GM21717 (cell line): ENCODE results near the gene CFLAR.
A peak's percentile ranks its signal among the peaks of the same experiment; 100 is the strongest.
"Not testable (repeated sequence)": the region's sequence is repeated elsewhere in the genome, so short reads cannot be mapped to it uniquely, and the experiment has no call there.

Experiments
- ATAC-seq: cut with Tn5 transposase; IDR thresholded peaks from one replicate; pipeline ENCODE4 v1.9.1; 2021; ENCODE audit warnings: mild to moderate bottlenecking, moderate library complexity; ENCODE audit not compliant: unreplicated experiment

The CFLAR gene

DNA sequence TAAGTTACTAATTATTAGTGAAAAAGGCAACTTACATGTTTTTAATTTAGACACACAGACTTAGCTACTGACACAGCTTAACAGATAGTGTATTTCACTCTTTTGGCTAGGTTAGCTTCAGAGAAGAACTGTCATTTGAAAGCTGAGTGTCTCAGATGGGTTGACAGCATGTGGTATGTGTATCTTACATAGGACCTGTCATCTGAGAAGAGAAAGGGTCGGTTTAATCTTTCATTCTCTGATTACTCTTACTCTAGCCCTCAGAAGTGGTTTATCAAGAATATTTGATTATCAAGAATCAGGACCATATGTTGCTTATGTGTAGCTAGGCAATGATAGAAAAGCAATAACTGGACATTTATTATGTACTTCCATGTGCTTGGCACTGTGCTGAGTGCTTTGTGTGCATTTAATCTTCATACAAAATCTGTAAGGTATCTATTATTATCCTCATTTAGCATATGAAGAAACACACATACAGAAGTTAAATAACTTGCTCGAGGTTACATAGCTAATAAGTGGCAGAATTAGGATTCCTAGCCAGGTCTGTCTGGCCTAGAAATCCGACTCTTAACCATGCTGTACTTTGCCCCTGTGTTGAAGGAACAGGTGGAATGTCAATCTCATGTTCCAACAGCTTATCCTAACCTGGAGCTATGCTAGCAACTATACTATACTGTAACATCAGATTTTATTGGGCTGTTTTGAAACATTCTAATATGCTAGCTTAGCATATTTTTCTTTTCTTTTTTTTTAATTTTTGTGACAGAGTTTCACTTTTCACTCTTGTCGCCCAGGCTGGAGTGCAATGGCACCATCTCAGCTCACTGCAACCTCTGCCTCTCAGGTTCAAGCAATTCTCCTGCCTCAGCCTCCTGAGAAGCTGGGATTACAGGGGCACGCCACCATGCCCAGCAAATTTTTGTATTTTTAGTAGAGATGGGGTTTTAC lies 28.4 kb downstream of the CFLAR start:
- ATAC-seq: no peak

DNA sequence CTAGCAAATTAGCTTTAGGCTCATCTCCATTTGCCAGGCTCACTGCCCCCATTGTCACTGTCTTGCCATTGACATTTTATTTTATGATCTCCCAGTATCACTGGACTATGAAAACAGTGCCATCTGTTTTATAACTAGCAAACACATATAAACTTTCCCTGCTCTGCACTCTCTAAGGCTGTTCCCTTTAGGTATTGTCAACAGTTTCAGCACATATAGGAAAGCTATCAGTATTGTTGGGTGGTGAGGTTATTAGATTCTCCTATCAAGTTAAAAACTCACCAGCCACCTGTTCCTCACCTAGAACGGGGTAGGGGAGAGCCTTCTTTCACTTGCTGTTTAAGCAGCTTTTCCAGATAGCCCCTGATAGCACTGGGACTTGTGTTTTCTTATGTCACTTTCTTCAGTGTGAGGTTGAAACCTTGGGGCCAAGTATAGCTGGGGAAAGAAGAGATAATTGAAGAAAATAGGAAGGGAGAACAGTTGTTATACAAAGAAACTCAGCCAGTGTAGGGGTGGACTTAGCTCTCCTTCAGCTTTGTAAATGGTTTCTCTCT lies 32.5 kb downstream of the CFLAR start:
- ATAC-seq: no peak

- ATAC-seq: no peak
Observed at GRCh38 chr2:201149064-201149820, 33.3 kb downstream of the CFLAR start.

- not testable (repeated sequence) for ATAC-seq
Observed at GRCh38 chr2:201149821-201150165, 33.8 kb downstream of the CFLAR start.

DNA sequence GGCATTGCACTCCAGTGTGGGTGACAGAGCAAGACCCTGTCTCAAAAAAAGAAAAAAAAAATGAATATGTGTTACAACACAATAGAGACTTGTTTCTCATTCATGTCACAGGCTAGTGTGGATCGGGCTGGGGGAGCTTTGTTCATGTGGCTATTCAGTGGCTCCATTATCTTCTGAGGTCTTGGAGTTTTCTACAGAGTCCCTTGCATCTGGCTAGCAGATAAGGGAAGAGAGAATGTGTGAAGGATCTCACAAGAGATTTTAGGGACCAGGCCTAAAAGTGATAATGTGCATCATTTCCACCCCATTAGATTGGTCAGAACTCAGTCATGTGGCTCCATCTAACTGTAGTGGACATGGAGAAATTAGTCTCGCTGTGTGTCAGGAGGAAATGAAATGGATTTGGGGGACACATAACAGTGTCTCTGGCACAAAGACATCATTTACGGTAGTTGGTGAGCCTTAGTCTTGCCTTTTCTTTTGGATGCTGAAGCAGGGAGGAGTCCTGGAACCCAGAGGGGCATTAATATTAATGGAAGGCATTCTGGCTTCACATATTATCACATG lies 34.6 kb downstream of the CFLAR start:
- no peak for ATAC-seq

DNA sequence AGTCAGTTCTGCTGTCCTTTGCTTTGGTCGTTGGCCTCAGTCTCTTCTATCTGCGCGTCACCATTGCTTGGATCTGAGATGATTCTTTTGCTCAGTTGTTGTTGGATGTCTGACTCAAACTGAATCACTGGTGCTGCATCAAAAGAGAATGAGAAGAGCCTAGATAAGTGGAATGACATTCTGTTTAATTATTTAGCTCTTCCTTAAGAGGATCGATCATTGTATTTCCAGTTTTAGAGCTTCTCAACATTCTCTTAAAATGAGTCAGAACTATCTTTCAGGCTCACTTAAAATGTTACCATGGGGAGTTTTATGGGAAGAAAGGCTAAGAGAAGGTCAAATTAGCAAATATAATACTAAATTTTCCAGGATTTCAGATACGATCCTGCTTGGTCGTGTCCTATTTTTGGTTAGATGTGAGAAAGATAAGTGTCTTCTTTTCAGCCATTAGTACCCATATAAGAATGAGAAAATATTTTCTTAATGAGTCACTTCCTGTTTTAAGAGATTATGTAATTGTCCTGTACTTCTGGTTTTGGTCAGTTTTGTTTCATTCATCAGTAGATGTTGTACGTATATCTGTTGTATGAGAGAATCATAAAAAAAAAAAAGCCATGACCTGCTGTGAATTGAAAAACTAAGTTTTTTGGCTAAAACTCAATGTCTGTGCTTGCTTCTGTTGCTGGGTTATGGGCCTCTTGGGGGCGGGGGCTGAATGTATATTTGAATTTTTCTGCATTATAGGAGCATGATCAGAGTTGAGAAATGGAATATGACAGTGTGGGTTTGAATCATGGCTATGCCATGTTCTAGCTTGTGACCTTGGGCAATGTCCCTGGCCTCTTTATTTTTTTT lies 35.4 kb downstream of the CFLAR start:
- peak; percentile 66 for ATAC-seq

- ATAC-seq: no peak
Observed at GRCh38 chr2:201152517-201152916, 36.6 kb downstream of the CFLAR start.

GRCh38 chr2:201152999-201153815 lies 37.2 kb downstream of the CFLAR start:
- no peak for ATAC-seq

GRCh38 chr2:201154615-201155399 lies 38.8 kb downstream of the CFLAR start:
- ATAC-seq: no peak

DNA sequence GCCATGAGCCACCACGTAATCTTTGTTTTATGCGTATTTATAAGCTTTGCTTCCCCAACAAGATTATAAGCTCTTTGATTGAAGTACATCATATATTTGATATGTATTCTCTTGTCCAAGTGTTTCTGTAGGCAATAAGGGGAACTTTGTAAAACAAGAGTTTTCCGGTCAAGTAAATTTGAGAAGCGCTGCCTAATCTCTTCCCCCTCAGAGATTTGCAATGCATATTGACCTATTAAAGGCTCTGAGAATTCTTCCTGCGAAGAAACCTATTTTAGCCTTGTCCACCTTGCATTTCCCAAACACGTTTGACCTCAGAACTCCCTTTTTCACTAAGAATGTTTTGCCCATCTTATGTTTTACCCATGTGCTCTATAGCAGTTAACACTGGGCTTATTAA lies 40.1 kb downstream of the CFLAR start:
- no peak for ATAC-seq

DNA sequence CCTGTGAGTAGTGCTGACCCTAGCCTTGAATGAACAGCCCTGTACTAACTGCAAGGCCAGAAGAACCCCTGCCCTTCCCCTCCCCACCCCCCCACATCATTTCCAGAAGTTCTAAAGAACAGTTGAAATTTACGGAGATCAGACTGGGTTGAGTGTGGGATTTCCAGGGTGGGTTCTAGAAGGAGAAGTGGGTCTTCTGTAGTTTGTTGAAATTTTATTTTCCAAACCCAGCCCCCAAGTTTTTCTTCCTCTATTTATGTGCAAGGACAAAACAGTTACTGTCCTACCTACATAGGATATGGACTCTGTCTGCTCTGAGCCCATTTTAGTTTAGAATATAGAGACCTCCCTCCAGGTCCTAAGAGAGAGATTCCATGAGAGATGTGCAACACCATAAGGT lies 40.7 kb downstream of the CFLAR start:
- ATAC-seq: no peak

GRCh38 chr2:201157694-201158093 lies 41.7 kb downstream of the CFLAR start:
- ATAC-seq: peak; percentile 30

- ATAC-seq: peak; percentile 94
Observed at GRCh38 chr2:201158111-201158929, 42.4 kb downstream of the CFLAR start.

DNA sequence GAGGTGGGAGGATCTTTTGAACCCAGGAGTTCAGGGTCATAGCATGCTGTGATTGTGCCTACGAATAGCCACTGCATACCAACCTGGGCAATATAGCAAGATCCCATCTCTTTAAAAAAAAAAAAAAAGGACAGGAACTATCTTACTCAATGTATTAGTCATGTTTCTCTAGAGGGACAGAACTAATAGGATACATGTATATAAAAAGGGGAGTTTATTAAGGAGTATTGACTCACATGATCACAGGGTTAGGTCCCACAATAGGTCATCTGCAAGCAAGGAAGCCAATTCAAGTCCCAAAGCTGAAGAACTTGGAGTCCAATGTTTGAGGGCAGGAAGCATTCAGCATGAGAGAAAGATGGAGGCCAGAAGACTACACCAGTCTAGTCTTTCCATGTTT lies 48.2 kb downstream of the CFLAR start:
- ATAC-seq: no peak

DNA sequence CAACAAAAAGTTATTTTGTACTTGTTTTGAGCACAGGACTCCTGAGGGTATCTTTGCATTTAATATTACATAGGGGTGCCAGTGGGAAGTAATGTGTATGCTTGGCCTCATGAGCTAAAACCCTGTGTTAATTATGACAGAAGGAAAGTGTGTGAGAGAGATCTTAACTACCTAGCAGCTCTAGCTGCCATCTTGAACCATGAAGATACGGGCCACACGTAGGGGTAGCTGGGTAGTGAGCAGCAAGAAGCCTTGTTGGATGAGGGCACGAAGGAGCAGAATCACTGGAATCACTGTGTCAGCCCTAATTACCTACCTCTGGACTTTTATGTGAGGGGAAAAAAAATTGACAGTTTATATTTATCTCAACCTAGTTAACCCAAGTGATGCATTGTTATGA lies 51.6 kb downstream of the CFLAR start:
- ATAC-seq: no peak

DNA sequence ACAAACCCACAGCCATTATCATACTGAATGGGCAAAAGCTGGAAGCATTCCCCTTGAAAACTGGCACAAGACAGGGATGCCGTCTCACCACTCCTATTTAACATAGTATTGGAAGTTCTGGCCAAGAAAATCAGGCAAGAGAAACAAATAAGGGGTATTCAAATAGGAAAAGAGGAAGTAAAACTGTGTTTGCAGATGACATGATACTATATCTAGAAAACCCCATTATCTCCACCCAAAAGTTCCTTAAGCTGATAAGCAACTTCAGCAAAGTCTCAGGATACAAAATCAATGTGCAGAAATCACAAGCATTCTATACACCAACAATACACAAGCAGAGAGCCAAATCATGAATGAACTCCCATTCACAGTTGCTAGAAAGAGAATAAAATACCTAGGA lies 52.5 kb downstream of the CFLAR start:
- not testable (repeated sequence) for ATAC-seq

GRCh38 chr2:201171259-201171814 lies 55.4 kb downstream of the CFLAR start:
- ATAC-seq: no peak

- ATAC-seq: no peak
Observed at GRCh38 chr2:201172279-201172678, 56.3 kb downstream of the CFLAR start.
